ENCODE results near the gene RNF115. TPM values are rescaled to one million over a fixed set of nuclear protein-coding genes. Genes with fewer than 3 reads are reported as not detected.

Gene RNF115
- total and polyA plus RNA-seq, 2 of the 8 experiments (the other 6 are each of a cell fraction or from before 2014, with no cell fraction given): 4.7 to 10.8 TPM

DNA sequence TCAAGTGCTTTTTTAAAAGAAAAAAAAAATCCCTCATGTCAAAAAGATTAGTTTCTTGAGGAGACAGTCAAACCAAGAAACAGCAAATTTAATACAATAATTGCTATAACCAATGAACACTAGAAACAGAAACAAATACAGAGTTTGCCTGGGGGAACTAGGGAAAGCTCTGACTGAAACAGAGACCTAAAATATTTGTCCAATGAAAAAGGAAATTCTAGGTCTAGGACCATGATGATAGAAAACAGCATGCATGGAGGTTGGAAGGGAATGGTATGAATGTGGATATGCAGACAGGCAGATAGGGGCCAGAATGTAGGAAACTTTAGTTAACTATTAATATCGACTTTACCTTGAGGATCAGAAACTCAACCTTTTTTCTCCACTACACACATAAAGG lies 31.4 kb downstream of the RNF115 start:
- no peak overlapping the region for H4K91ac ChIP-seq (replicated peaks; ENCODE audit: insufficient read length, low read length)
- ChIA-PET POLR2A (ENCODE audit: partially characterized antibody) (no interaction called here), CTCF (ENCODE audit: partially characterized antibody) (no interaction called here)
- H3K4me2 ChIP-seq (ENCODE audit: insufficient read depth in 1 of 2, low read depth in 2 of 2, low read length in 2 of 2): no peak overlapping the region
- DNase-seq (ENCODE audit: low read depth in 1 of 2, low spot score in 2 of 2): no peak
- H3K4me1 ChIP-seq (replicated peaks in 1 of 4; ENCODE audit: control insufficient read depth in 3 of 4, insufficient read depth in 4 of 4, low read length in 3 of 4): no peaks in the 10 kb centered on the region
- no peak overlapping the region for H2BK20ac ChIP-seq (ENCODE audit: low read length)
- no peak overlapping the region for H2BK120ac ChIP-seq (replicated peaks; ENCODE audit: low read depth, low read length)
- 0 out of 4 replicates have a peak, but pooled peaks cover 0 to 3% of the 10 kb centered on the region in 2 experiments for H3K79me2 ChIP-seq (ENCODE audit: control insufficient read depth in 1 of 2, insufficient read depth in 2 of 2, low read length in 2 of 2)
- no peak overlapping the region for H3K18ac ChIP-seq (ENCODE audit: extremely low read depth, low read length)
- no peak overlapping the region for H2AFZ ChIP-seq (ENCODE audit: low read length)
- H3K36me3 ChIP-seq (ENCODE audit: control insufficient read depth in 2 of 4, insufficient read depth in 4 of 4, low read length in 3 of 4): no peaks in the 10 kb centered on the region; a peak in 1 of 8 replicates
- no peak overlapping the region for H2AK5ac ChIP-seq (ENCODE audit: low read depth, low read length)
- H3K23me2 ChIP-seq (ENCODE audit: low read depth, low read length): no peaks in the 10 kb centered on the region
- no peak overlapping the region for H4K8ac ChIP-seq (ENCODE audit: extremely low read depth, insufficient read depth, low read length)
- H2BK12ac ChIP-seq (ENCODE audit: low read depth, low read length): no peak overlapping the region
- TF ChIP-seq CEBPB (IDR thresholded peaks at IDR 0.05; ENCODE audit: low read depth, low read length): no peak
- no peak for TF ChIP-seq ASH2L (IDR thresholded peaks at IDR 0.05; ENCODE audit: low read length)
- no peak for TF ChIP-seq RFX5 (IDR thresholded peaks at IDR 0.05; ENCODE audit: borderline replicate concordance, low read depth, low read length)
- TF ChIP-seq RXRA (IDR thresholded peaks at IDR 0.05; ENCODE audit: insufficient read depth, low read depth, low read length): no peak
- TF ChIP-seq, protein P1, sequence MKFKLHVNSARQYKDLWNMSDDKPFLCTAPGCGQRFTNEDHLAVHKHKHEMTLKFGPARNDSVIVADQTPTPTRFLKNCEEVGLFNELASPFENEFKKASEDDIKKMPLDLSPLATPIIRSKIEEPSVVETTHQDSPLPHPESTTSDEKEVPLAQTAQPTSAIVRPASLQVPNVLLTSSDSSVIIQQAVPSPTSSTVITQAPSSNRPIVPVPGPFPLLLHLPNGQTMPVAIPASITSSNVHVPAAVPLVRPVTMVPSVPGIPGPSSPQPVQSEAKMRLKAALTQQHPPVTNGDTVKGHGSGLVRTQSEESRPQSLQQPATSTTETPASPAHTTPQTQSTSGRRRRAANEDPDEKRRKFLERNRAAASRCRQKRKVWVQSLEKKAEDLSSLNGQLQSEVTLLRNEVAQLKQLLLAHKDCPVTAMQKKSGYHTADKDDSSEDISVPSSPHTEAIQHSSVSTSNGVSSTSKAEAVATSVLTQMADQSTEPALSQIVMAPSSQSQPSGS (IDR thresholded peaks at IDR 0.05; ENCODE audit: low read length): no peak
- no peak for TF ChIP-seq RNF2 (IDR thresholded peaks at IDR 0.05; ENCODE audit: borderline replicate concordance, low read depth, low read length, missing control alignments, poor library complexity, severe bottlenecking)
- no peak for TF ChIP-seq GABPA (IDR thresholded peaks at IDR 0.05; ENCODE audit: borderline replicate concordance, insufficient read depth, low read length)
- TF ChIP-seq KDM4A (IDR thresholded peaks at IDR 0.05; ENCODE audit: low read depth, low read length, severe bottlenecking): no peak
- TF ChIP-seq CTBP2 (IDR thresholded peaks at IDR 0.05; ENCODE audit: borderline replicate concordance, insufficient read depth, insufficient read length, low read length): no peak
- no peak for TF ChIP-seq CBX5 (IDR thresholded peaks at IDR 0.05; ENCODE audit: low read depth, low read length)
- TF ChIP-seq BCL11A (IDR thresholded peaks at IDR 0.05; ENCODE audit: low read depth in 2 of 2, low read length in 2 of 2): no peak
- no peak overlapping the region for H2BK15ac ChIP-seq (ENCODE audit: low read length)
- H3K27me3 ChIP-seq (replicated peaks in 1 of 4; ENCODE audit: control insufficient read depth in 3 of 4, extremely low read depth in 1 of 4, insufficient read depth in 3 of 4, low read length in 3 of 4): no peaks in the 10 kb centered on the region
- H4K5ac ChIP-seq (ENCODE audit: insufficient read length, low read depth, low read length): no peak overlapping the region
- H3K27ac ChIP-seq (ENCODE audit: low read depth, low read length): no peak overlapping the region
- no peak overlapping the region for H3K14ac ChIP-seq (ENCODE audit: insufficient read length)
- H3K79me1 ChIP-seq (ENCODE audit: low read depth, low read length): no peaks in the 10 kb centered on the region
- no peak overlapping the region for H3K4me3 ChIP-seq (ENCODE audit: extremely low read depth in 1 of 4, insufficient read depth in 2 of 4, low read depth in 3 of 4, low read length in 4 of 4)
- H2BK5ac ChIP-seq (ENCODE audit: low read depth, low read length): no peak overlapping the region
- FAIRE-seq: no peak
- H3K9me3 ChIP-seq (ENCODE audit: insufficient read depth in 2 of 2, low read depth in 1 of 2, low read length in 1 of 2): peaks cover 4% of the 10 kb centered on the region in 2 experiments; a peak in 1 of 4 replicates
- no peak overlapping the region for H3K9ac ChIP-seq (replicated peaks in 1 of 4; ENCODE audit: extremely low read depth in 1 of 4, low read depth in 3 of 4, low read length in 3 of 4)
- no peak overlapping the region for H3K56ac ChIP-seq (replicated peaks; ENCODE audit: insufficient read length, low read depth, low read length)
- no peak overlapping the region for H3K23ac ChIP-seq (ENCODE audit: insufficient read length)
- WGBS, 2 experiments (ENCODE audit: extremely low coverage in 1 of 2, insufficient coverage in 1 of 2, insufficient read length in 1 of 2, insufficient replicate concordance in 2 of 2, low coverage in 1 of 2, low lambda C conversion rate in 2 of 2, missing lambda C conversion rate in 1 of 2): 95% methylated on average over 1 of the region's 1 CpG; no CpG with 5 or more reads in 1 of the 2 experiments
- no peak overlapping the region for H3K4ac ChIP-seq (replicated peaks; ENCODE audit: insufficient read length, low read depth, low read length)
- no peaks in the 10 kb centered on the region for H4K20me1 ChIP-seq (replicated peaks in 1 of 2; ENCODE audit: control insufficient read depth in 1 of 2, insufficient read depth in 2 of 2, low read length in 2 of 2)

All from H1 (cell line).